Epithelial cell of esophagus (primary cell): ENCODE results near the gene WDFY2.

ENCODE experiments used
- DNase-seq: peaks from one replicate; pipeline ENCODE4 v3.0.0; 2010; ENCODE audit warnings: low read depth
- H3K4me3 ChIP-seq: 2 replicates; pipeline ENCODE4 v1.5.1; 2011; ENCODE audit warnings: mild to moderate bottlenecking, low read length, control low read depth
- TF ChIP-seq, protein P1 (sequence below): IDR thresholded peaks from 2 replicates; pipeline ENCODE4 v1.5.1; 2011; ENCODE audit warnings: low read depth, mild to moderate bottlenecking, low read length, control low read depth, inconsistent platforms; ENCODE audit not compliant: insufficient read depth; ENCODE audit errors: missing control alignments

WDFY2 gene

DNA sequence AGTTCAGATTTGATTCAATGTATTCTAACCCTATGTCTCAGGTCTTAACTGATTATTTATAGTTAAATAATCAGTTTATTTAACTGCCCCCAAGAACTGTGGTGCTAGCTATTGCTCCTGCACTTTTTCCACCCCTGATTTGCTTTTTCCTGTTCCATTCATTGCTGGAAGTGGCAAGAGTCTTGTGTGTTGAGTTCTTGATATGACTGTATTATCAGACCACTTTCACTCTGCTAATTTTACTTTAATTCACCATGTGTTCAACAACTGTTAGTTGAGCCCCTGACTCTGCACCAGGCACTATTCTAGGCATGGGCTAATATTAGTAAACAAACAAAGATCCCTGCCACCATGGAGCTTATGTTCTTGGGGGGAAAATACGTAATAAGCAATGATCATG is 39.9 kb downstream of the WDFY2 start:
- TF ChIP-seq, protein P1, sequence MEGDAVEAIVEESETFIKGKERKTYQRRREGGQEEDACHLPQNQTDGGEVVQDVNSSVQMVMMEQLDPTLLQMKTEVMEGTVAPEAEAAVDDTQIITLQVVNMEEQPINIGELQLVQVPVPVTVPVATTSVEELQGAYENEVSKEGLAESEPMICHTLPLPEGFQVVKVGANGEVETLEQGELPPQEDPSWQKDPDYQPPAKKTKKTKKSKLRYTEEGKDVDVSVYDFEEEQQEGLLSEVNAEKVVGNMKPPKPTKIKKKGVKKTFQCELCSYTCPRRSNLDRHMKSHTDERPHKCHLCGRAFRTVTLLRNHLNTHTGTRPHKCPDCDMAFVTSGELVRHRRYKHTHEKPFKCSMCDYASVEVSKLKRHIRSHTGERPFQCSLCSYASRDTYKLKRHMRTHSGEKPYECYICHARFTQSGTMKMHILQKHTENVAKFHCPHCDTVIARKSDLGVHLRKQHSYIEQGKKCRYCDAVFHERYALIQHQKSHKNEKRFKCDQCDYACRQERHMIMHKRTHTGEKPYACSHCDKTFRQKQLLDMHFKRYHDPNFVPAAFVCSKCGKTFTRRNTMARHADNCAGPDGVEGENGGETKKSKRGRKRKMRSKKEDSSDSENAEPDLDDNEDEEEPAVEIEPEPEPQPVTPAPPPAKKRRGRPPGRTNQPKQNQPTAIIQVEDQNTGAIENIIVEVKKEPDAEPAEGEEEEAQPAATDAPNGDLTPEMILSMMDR: no peak
- H3K4me3 ChIP-seq: no peak overlapping the region
- no peak for DNase-seq

DNA sequence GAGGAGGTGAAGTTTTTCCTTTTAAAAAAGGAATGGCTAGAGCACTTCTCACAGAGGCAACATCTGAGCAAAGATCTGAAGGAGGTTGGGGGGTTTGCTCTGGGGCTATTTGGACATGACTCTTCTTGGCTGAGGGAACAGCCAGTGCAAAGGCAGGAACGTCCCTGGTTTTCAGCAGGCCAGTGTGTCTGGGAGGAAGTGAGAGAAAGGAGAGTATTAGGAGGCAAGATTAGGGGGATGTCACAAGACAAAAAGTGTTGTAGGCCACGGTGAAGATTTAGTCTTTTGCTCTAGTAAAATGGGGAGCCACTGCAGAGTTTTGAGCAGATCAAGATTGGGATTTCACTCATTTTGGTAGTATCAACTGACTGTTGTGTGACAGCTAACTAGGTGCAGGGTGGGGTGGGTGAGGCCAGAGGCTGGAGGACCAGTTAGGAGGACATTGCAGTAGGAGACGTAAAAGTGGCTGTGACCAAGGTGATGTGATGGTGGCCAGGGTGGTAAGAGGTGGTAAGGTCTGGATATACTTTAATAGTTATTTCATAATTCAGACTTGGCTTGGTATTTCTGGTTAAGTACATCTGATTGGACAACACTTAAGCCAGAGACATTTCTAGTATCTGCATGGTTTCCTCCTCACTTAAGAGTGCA is 40.6 kb downstream of the WDFY2 start:
- no peak overlapping the region for H3K4me3 ChIP-seq
- no peak for DNase-seq
- TF ChIP-seq, protein P1: no peak

DNA sequence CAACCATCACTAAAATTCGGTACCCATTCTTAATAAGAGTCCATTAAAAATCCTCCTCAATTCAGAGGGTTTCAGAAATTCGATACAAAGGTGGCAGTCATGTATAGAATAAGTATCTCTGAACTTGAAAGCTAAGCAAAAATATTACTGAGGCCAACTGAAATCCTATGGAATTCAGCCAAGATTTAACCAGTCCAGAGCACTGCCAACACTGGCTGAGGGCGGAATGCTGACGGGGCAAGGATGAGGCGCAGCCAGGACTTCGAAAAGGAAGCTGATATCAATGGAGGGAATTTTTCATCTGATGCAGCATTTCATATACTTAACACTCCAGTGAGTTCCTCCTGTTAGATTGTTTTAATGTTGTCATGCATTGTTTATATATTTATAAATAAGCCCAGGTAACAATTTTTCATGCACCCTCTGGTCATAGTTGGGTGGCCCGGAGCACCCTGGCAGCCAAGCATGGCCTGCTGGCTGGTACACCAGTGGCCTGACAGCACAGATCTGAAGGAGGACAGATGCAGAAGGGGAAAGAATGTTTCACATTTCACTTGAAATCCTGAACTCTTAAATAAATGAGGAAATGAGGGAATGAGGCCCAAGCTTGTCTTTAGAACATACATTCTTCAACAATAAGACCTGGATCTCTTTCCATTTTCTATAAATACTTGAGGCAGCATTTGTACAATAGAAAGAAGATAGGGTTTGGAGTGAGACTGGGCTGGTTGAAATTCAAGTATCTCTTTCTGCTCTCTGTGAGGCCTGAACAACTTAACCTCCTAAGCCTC is 41.5 kb downstream of the WDFY2 start:
- no peak overlapping the region for H3K4me3 ChIP-seq
- TF ChIP-seq, protein P1: no peak

GRCh38 chr13:51626749-51627148 is 42.5 kb downstream of the WDFY2 start:
- DNase-seq: peak; percentile 43
- TF ChIP-seq, protein P1: no peak
- no peak overlapping the region for H3K4me3 ChIP-seq

More for the DNA sequence above, 41.5 kb downstream of the WDFY2 start:
- peak; percentile 69 for DNase-seq

DNA sequence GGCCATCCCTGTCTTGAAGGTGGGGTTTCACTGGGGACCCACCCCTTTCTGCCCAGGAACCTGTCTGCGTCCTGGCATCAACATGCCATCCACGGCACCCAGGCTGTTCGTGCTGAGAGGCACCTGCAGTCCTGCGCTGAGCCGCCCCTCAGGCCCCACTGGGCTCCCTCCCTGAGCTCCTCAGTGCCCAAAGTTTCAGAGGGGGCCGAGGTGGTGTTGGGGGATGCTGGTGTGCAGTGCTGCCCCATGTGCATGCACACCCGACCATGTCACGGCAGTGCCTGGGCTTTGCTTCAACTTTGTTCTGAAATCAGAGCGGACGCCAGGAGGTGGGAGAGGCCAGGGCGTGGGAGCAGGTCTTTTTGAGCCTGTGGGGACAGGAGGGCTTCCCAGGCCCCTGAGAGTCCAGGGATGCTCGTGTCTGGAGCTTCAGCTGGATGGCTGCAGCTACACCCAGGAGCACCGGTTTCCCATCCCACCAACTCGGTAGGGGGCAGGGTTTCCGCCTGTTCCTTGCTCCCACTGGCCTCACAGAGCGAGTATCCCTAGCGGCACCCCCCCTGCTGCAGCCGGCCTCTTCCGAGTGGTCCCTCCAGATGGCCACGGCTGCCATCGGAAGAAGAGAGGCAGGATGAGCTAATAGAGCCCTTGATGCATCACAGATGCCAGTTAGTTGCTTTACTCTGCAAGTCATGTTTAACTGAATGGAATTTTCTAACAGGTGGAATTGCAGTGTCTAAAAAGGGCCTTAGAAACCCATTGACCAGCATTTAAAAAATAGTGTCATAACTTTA is 44.0 kb downstream of the WDFY2 start:
- no peak overlapping the region for H3K4me3 ChIP-seq
- TF ChIP-seq, protein P1: no peak
- no peak for DNase-seq

- TF ChIP-seq, protein P1: no peak
- no peak overlapping the region for H3K4me3 ChIP-seq
- DNase-seq: no peak
These were observed 45.4 kb downstream of the WDFY2 start for GRCh38 chr13:51629491-51630287.
